ENCODE data around the gene RPL3.

DNA sequence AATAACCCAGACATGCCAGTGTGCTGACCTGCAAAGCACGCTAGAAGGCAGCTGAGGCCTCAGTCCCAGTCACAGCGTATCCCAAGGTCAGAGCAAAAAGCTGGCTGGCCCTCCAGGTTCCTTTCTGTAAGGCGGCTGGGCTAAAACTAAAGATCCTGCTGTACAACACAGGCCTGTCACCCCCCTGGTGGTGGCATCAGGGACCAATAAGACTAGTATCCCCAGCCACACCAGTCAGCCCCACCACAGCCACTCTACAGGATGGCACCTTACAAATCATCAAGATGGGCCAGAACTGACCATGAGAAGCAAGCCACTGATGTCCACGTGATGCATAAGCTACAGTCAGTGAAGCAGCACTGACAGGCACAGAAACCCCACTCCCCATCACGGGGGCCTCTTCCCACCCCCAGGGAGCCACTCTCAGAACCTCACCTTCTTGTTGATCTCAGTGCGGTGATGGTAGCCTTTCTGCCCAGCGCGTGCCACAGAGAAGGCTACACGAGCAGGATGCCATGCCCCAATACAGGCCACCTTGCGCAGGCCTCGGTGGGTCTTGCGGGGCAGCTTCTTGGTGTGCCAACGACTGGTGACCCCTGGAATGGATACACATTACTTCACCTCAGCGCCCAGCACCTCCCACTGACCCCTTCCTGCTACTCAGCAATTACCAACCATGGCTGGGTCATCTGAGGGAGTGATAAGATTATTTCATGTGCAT lies 5.0 kb downstream of the RPL3 start:
- TF ChIP-seq, protein P1, sequence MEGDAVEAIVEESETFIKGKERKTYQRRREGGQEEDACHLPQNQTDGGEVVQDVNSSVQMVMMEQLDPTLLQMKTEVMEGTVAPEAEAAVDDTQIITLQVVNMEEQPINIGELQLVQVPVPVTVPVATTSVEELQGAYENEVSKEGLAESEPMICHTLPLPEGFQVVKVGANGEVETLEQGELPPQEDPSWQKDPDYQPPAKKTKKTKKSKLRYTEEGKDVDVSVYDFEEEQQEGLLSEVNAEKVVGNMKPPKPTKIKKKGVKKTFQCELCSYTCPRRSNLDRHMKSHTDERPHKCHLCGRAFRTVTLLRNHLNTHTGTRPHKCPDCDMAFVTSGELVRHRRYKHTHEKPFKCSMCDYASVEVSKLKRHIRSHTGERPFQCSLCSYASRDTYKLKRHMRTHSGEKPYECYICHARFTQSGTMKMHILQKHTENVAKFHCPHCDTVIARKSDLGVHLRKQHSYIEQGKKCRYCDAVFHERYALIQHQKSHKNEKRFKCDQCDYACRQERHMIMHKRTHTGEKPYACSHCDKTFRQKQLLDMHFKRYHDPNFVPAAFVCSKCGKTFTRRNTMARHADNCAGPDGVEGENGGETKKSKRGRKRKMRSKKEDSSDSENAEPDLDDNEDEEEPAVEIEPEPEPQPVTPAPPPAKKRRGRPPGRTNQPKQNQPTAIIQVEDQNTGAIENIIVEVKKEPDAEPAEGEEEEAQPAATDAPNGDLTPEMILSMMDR (IDR thresholded peaks at IDR 0.05; ENCODE audit: poor library complexity), result no peak
- TF ChIP-seq EZH2phosphoT487 (IDR thresholded peaks at IDR 0.05; ENCODE audit: low read depth, severe bottlenecking, unreplicated experiment), result no peak
